HepG2 (cell line): Measurements from ENCODE around the gene ASAP2. TPM values are rescaled to one million over a fixed set of nuclear protein-coding genes. Genes with fewer than 3 reads are reported as not detected.

ENCODE experiments used
- ATM ChIP-seq: fragments of 450-650 bp; IDR thresholded peaks from 2 replicates; pipeline ENCODE4 v1.7.1; 2017; ENCODE audit warnings: mild to moderate bottlenecking, borderline replicate concordance
- GATAD1 ChIP-seq: IDR thresholded peaks from 2 replicates; pipeline ENCODE4 v1.6.1; 2016; ENCODE audit warnings: missing genetic modification reagents, missing compliant biosample characterization
- ISL2 ChIP-seq: sonication (generic); formaldehyde crosslinking; IDR thresholded peaks from 2 replicates; pipeline ENCODE4 v1.5.0; 2020; ENCODE audit warnings: missing genetic modification reagents
- KDM4B ChIP-seq: sonication (generic); formaldehyde crosslinking; IDR thresholded peaks from 2 replicates; pipeline ENCODE4 v1.4.0; 2020; ENCODE audit warnings: missing genetic modification reagents
- RFXANK ChIP-seq: IDR thresholded peaks from 2 replicates; pipeline ENCODE4 v1.6.1; 2016
- RXRA ChIP-seq: sonication (generic); formaldehyde crosslinking; IDR thresholded peaks from 2 replicates; pipeline ENCODE4 v1.5.1; 2020; ENCODE audit warnings: missing genetic modification reagents
- SIN3A ChIP-seq: IDR thresholded peaks from 2 replicates; pipeline ENCODE4 v1.6.1; 2011; ENCODE audit warnings: low read depth, mild to moderate bottlenecking, control low read depth, low read length, borderline replicate concordance
- SP5 ChIP-seq: IDR thresholded peaks from 2 replicates; pipeline ENCODE4 v1.6.1; 2016; ENCODE audit warnings: low read depth, borderline replicate concordance
- ZMAT3 ChIP-seq: sonication (generic); formaldehyde crosslinking; conservative IDR thresholded peaks from 2 replicates; pipeline ENCODE4 v1.7.0; 2021; ENCODE audit warnings: missing genetic modification reagents
- ZMYM4 ChIP-seq: sonication (generic); formaldehyde crosslinking; IDR thresholded peaks from 2 replicates; pipeline ENCODE4 v1.8.1; 2023; ENCODE audit warnings: mild to moderate bottlenecking, missing genetic modification reagents
- ZNF556 ChIP-seq: sonication (generic); formaldehyde crosslinking; IDR thresholded peaks from 2 replicates; pipeline ENCODE4 v1.4.0; 2020; ENCODE audit warnings: mild to moderate bottlenecking, missing genetic modification reagents, borderline replicate concordance
- ZNF747 ChIP-seq: sonication (generic); formaldehyde crosslinking; IDR thresholded peaks from 2 replicates; pipeline ENCODE4 v1.8.1; 2023; ENCODE audit warnings: missing genetic modification reagents, mild to moderate bottlenecking, borderline replicate concordance
- ZNF850 ChIP-seq: sonication (generic); formaldehyde crosslinking; conservative IDR thresholded peaks from 2 replicates; pipeline ENCODE4 v1.9.0; 2021; ENCODE audit warnings: mild to moderate bottlenecking, missing genetic modification reagents
- polyA plus RNA-seq, 8 experiments: library from polyadenylated mRNA; depleted of rRNA in 3 of 8; stranded (reverse) in 7 of 8; unstranded in 1 of 8; fragments of >200 nt; fragmentation: Illumina TruSeq in 4 of 8; extraction: Trizol in 4 of 8; gene quantifications; 2 replicates each; pipeline versions ENCODE4 v1.2.1 to v1.2.3, GENCODE V29; 2011 to 2016; ENCODE audit warnings: low read depth in 4 of 8, missing spikeins in 1 of 8, mixed read lengths in 1 of 8; ENCODE audit not compliant: insufficient read depth in 1 of 8
- total RNA-seq, 5 experiments: library from RNA; depleted of rRNA; stranded (reverse); fragments of >200 nt; fragmentation: Illumina TruSeq; extraction: Trizol; gene quantifications; 2 replicates each; pipeline ENCODE4 v1.2.3, GENCODE V29; 2016; ENCODE audit warnings: low read depth in 1 of 5
- TF ChIP-seq, protein P1 (sequence below): sonication (generic); formaldehyde crosslinking; IDR thresholded peaks from 2 replicates; pipeline ENCODE4 v1.4.0; 2020; ENCODE audit warnings: missing genetic modification reagents, borderline replicate concordance
- TF ChIP-seq, protein P2 (sequence below): sonication (generic); formaldehyde crosslinking; IDR thresholded peaks from 2 replicates; pipeline ENCODE4 v1.4.0; 2020; ENCODE audit warnings: missing genetic modification reagents
- TF ChIP-seq, protein P3 (sequence below): sonication (generic); IDR thresholded peaks from 2 replicates; pipeline ENCODE4 v1.6.1; 2016; ENCODE audit warnings: low read depth, borderline replicate concordance
- TF ChIP-seq, protein P4 (sequence below): IDR thresholded peaks from 2 replicates; pipeline ENCODE4 v1.6.1; 2018; ENCODE audit warnings: missing genetic modification reagents, mild to moderate bottlenecking, missing compliant biosample characterization
- TF ChIP-seq, protein P5 (sequence below): sonication (generic); formaldehyde crosslinking; IDR thresholded peaks from 2 replicates; pipeline ENCODE4 v1.4.0; 2020; ENCODE audit warnings: low read depth, mild to moderate bottlenecking, missing genetic modification reagents
- TF ChIP-seq, protein P6 (sequence below): sonication (generic); formaldehyde crosslinking; IDR thresholded peaks from 2 replicates; pipeline ENCODE4 v1.8.0; 2022; ENCODE audit warnings: low read depth, missing genetic modification reagents
- TF ChIP-seq, protein P7 (sequence below): sonication (generic); formaldehyde crosslinking; IDR thresholded peaks from 2 replicates; pipeline ENCODE4 v1.8.0; 2022; ENCODE audit warnings: mild to moderate bottlenecking, missing genetic modification reagents, moderate library complexity

Gene ASAP2
- total and polyA plus RNA-seq, 2 of the 13 experiments (the other 11 are each of a cell fraction or from before 2014, with no cell fraction given), result 7.3 to 22.3 TPM

DNA sequence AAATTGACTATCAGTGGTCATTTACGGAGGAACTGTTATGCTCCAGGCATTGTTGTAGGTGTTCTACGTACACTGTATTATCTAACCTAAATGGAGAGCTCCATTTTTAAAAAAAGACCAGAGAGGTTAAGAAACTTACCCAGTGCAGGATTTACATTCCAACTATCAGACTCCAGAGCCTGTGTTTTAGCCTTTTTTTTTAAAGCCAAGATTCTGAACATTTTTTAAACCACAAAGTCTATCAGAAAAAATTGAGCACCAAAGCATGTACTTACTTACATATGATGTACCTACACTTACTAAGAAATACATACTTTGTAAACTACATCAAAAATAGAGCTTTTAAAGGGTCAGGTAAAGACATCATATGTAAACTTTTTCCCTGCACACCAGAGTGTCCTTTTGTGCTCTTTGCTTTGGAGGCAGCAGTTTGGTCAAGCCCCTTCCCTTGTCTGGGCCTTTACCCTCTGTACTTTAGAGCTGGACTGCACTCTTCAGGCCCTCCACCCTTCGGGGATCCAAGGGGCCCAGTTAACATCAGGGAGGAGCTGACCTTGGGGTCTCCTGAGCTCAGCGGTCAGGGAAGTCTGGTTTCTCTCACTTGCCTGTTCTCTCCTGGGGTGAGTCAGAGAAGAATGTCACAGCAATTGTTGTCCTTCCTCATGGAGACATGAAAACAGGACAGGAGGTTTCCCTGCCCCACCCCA is 158.3 kb downstream of the ASAP2 start (continued):
- TF ChIP-seq ATM (no peak), SIN3A (no peak), GATAD1 (CRISPR knock-in tag) (no peak), ZMAT3 (CRISPR knock-in tag) (no peak), ZMYM4 (CRISPR knock-in tag) (0 out of 2 replicates have a peak, but pooled peaks have one; percentile 51), ISL2 (no peak), ZNF556 (CRISPR knock-in tag) (no peak), ZNF850 (no peak), SP5 (peak; percentile 93), KDM4B (CRISPR knock-in tag) (no peak), RFXANK (CRISPR knock-in tag) (no peak), ZNF747 (CRISPR knock-in tag) (0 out of 2 replicates have a peak, but pooled peaks have one; percentile 33), RXRA (peak; percentile 59; the same call in 1 of the 2 replicates)
- TF ChIP-seq, protein P1, sequence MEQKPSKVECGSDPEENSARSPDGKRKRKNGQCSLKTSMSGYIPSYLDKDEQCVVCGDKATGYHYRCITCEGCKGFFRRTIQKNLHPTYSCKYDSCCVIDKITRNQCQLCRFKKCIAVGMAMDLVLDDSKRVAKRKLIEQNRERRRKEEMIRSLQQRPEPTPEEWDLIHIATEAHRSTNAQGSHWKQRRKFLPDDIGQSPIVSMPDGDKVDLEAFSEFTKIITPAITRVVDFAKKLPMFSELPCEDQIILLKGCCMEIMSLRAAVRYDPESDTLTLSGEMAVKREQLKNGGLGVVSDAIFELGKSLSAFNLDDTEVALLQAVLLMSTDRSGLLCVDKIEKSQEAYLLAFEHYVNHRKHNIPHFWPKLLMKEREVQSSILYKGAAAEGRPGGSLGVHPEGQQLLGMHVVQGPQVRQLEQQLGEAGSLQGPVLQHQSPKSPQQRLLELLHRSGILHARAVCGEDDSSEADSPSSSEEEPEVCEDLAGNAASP (CRISPR knock-in tag), result no peak; the same call in 1 of the 2 replicates
- TF ChIP-seq, protein P2, sequence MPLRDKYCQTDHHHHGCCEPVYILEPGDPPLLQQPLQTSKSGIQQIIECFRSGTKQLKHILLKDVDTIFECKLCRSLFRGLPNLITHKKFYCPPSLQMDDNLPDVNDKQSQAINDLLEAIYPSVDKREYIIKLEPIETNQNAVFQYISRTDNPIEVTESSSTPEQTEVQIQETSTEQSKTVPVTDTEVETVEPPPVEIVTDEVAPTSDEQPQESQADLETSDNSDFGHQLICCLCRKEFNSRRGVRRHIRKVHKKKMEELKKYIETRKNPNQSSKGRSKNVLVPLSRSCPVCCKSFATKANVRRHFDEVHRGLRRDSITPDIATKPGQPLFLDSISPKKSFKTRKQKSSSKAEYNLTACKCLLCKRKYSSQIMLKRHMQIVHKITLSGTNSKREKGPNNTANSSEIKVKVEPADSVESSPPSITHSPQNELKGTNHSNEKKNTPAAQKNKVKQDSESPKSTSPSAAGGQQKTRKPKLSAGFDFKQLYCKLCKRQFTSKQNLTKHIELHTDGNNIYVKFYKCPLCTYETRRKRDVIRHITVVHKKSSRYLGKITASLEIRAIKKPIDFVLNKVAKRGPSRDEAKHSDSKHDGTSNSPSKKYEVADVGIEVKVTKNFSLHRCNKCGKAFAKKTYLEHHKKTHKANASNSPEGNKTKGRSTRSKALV (CRISPR knock-in tag), result no peak
- TF ChIP-seq, protein P3, sequence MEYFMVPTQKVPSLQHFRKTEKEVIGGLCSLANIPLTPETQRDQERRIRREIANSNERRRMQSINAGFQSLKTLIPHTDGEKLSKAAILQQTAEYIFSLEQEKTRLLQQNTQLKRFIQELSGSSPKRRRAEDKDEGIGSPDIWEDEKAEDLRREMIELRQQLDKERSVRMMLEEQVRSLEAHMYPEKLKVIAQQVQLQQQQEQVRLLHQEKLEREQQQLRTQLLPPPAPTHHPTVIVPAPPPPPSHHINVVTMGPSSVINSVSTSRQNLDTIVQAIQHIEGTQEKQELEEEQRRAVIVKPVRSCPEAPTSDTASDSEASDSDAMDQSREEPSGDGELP, result 0 out of 2 replicates have a peak, but pooled peaks have one; percentile 32
- TF ChIP-seq, protein P4, sequence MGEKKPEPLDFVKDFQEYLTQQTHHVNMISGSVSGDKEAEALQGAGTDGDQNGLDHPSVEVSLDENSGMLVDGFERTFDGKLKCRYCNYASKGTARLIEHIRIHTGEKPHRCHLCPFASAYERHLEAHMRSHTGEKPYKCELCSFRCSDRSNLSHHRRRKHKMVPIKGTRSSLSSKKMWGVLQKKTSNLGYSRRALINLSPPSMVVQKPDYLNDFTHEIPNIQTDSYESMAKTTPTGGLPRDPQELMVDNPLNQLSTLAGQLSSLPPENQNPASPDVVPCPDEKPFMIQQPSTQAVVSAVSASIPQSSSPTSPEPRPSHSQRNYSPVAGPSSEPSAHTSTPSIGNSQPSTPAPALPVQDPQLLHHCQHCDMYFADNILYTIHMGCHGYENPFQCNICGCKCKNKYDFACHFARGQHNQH (CRISPR knock-in tag), result peak; percentile 54; the same call in 1 of the 2 replicates
- TF ChIP-seq, protein P5, sequence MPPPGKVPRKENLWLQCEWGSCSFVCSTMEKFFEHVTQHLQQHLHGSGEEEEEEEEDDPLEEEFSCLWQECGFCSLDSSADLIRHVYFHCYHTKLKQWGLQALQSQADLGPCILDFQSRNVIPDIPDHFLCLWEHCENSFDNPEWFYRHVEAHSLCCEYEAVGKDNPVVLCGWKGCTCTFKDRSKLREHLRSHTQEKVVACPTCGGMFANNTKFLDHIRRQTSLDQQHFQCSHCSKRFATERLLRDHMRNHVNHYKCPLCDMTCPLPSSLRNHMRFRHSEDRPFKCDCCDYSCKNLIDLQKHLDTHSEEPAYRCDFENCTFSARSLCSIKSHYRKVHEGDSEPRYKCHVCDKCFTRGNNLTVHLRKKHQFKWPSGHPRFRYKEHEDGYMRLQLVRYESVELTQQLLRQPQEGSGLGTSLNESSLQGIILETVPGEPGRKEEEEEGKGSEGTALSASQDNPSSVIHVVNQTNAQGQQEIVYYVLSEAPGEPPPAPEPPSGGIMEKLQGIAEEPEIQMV, result no peak
- TF ChIP-seq, protein P6, sequence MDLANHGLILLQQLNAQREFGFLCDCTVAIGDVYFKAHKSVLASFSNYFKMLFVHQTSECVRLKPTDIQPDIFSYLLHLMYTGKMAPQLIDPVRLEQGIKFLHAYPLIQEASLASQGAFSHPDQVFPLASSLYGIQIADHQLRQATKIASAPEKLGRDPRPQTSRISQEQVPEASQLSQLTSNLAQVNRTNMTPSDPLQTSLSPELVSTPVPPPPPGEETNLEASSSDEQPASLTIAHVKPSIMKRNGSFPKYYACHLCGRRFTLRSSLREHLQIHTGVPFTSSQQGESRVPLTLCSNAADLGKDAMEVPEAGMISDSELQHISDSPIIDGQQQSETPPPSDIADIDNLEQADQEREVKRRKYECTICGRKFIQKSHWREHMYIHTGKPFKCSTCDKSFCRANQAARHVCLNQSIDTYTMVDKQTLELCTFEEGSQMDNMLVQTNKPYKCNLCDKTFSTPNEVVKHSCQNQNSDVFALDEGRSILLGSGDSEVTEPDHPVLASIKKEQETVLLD (CRISPR knock-in tag), result no peak
- TF ChIP-seq, protein P7, sequence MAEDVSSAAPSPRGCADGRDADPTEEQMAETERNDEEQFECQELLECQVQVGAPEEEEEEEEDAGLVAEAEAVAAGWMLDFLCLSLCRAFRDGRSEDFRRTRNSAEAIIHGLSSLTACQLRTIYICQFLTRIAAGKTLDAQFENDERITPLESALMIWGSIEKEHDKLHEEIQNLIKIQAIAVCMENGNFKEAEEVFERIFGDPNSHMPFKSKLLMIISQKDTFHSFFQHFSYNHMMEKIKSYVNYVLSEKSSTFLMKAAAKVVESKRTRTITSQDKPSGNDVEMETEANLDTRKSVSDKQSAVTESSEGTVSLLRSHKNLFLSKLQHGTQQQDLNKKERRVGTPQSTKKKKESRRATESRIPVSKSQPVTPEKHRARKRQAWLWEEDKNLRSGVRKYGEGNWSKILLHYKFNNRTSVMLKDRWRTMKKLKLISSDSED, result no peak
